K562 (cell line): Measurements from ENCODE around the gene IVL. TPM values are rescaled to one million over a fixed set of nuclear protein-coding genes. Genes with fewer than 3 reads are reported as not detected.
A peak's percentile ranks its signal among the peaks of the same experiment; 100 is the strongest.

Experiments used
- ATAC-seq: fragments of 200-7000 bp; cut with Tn5 transposase; 3 replicates; pipeline ENCODE4 v1.9.1; 2020; ENCODE audit warnings: moderate library complexity
- BruUV-seq: library from RNA; stranded (reverse); fragments of 400-500 nt; replicated peaks from 2 replicates; lab custom pipeline; 2021; lab: Mats Ljungman, UMichigan
- CTCF ChIA-PET: fragments of 300-600 bp; formaldehyde crosslinking; extraction: SDS; loops from one replicate; lab custom pipeline; 2021; ENCODE audit warnings: low intra/inter-chr PET ratio; lab: Yijun Ruan, JAX
- POLR2A ChIA-PET: fragments of 300-600, 350-650 bp; sonication (Branson Sonifier 250); formaldehyde crosslinking; extraction: SDS; loops from one replicate; lab custom pipeline; 2021; ENCODE audit warnings: antibody characterized with exemption, inconsistent platforms; lab: Yijun Ruan, JAX
- DNase-seq, 4 experiments: peaks; one replicate each; pipeline versions ENCODE4 v3.0.0 to v3.0.0-alpha.2; 2011 to 2018; ENCODE audit warnings: low spot score in 3 of 4, mixed read lengths in 3 of 4; ENCODE audit errors: extremely low read depth in 1 of 4
- FAIRE-seq: peaks from 2 replicates; lab custom pipeline; 2011; peaks lifted over from hg19 to GRCh38; lab: Jason Lieb, UNC
- H2AFZ ChIP-seq: 2 replicates; pipeline ENCODE4 v1.6.0; 2011; ENCODE audit warnings: low read depth, low read length, control low read depth, inconsistent platforms
- H3K27ac ChIP-seq: fragments of 200-600 bp; 3 replicates; pipeline ENCODE4 v1.8.0; 2011; ENCODE audit warnings: low read depth, mild to moderate bottlenecking, control low read depth, inconsistent platforms, low read length, moderate library complexity, mixed read lengths; ENCODE audit errors: extremely low read depth
- H3K27me3 ChIP-seq, 2 experiments: fragments of 300-600 bp in 1 of 2; 2 replicates in 1 of 2; 3 replicates in 1 of 2; pipeline versions ENCODE4 v1.6.0 to v1.8.0; 2011; ENCODE audit warnings: inconsistent platforms in 2 of 2, low read length in 2 of 2, mild to moderate bottlenecking in 1 of 2, mixed read lengths in 1 of 2, moderate library complexity in 1 of 2; ENCODE audit not compliant: control insufficient read depth in 2 of 2, insufficient read depth in 2 of 2
- H3K36me3 ChIP-seq: fragments of 300-600 bp; 3 replicates; pipeline ENCODE4 v1.8.0; 2011; ENCODE audit warnings: mild to moderate bottlenecking, low read length, inconsistent platforms; ENCODE audit not compliant: control insufficient read depth, insufficient read depth
- H3K4me1 ChIP-seq, 2 experiments: fragments of 200-600 bp in 1 of 2; replicated peaks in 1 of 2; 2 replicates in 1 of 2; 3 replicates in 1 of 2; pipeline versions ENCODE4 v1.5.1 to v1.8.0; 2011; ENCODE audit warnings: inconsistent platforms in 2 of 2, low read length in 2 of 2, mild to moderate bottlenecking in 1 of 2, mixed read lengths in 1 of 2, moderate library complexity in 1 of 2; ENCODE audit not compliant: control insufficient read depth in 2 of 2, insufficient read depth in 2 of 2
- H3K4me2 ChIP-seq: 2 replicates; pipeline ENCODE4 v1.6.1; 2011; ENCODE audit warnings: low read length, control low read depth, inconsistent platforms, mixed read lengths; ENCODE audit not compliant: insufficient read depth
- H3K4me3 ChIP-seq: fragments of 200-600 bp; sonication (generic), shearing (Covaris generic); 2 replicates; pipeline ENCODE4 v1.5.1; 2016; ENCODE audit warnings: control low read depth, inconsistent platforms
- H3K79me2 ChIP-seq: fragments of 200-600 bp; 3 replicates; pipeline ENCODE4 v1.8.0; 2011; ENCODE audit warnings: low read length, inconsistent platforms; ENCODE audit not compliant: control insufficient read depth, insufficient read depth
- H3K9ac ChIP-seq, 2 experiments: 2 replicates each; pipeline versions ENCODE4 v1.6.0 to v1.6.1; 2011; ENCODE audit warnings: low read depth in 2 of 2, low read length in 2 of 2, control low read depth in 1 of 2, inconsistent platforms in 1 of 2, mild to moderate bottlenecking in 1 of 2, mixed read lengths in 1 of 2; ENCODE audit not compliant: insufficient read depth in 1 of 2
- H3K9me1 ChIP-seq: one replicate; pipeline ENCODE4 v1.6.0; 2011; ENCODE audit warnings: inconsistent platforms, mild to moderate bottlenecking, low read length, moderate library complexity; ENCODE audit not compliant: control insufficient read depth, insufficient read depth
- H3K9me3 ChIP-seq: replicated peaks from 2 replicates; pipeline ENCODE4 v1.5.1; 2011; ENCODE audit warnings: low read depth, low read length, inconsistent platforms; ENCODE audit not compliant: control insufficient read depth, insufficient read depth
- H4K20me1 ChIP-seq: replicated peaks from 2 replicates; pipeline ENCODE4 v1.6.1; 2011; ENCODE audit warnings: low read length, inconsistent platforms, mixed read lengths; ENCODE audit not compliant: control insufficient read depth, insufficient read depth
- CTCF ChIP-seq, 3 experiments: IDR thresholded peaks in 2 of 3; conservative IDR thresholded peaks in 1 of 3; 2 replicates each; pipeline ENCODE4 v1.5.1; 2011 to 2012; ENCODE audit warnings: low read length in 3 of 3, mild to moderate bottlenecking in 3 of 3, control low read depth in 2 of 3, improper control_type of control experiment in 1 of 3, inconsistent platforms in 1 of 3, low read depth in 1 of 3, mixed read lengths in 1 of 3, moderate library complexity in 1 of 3; ENCODE audit not compliant: insufficient read depth in 2 of 3
- RAD21 ChIP-seq, 2 experiments: fragments of 250-450 bp in 1 of 2; fragments of 450-650 bp in 1 of 2; sonication (Bioruptor Pico) in 1 of 2; formaldehyde crosslinking in 1 of 2; IDR thresholded peaks in 1 of 2; conservative IDR thresholded peaks in 1 of 2; 2 replicates each; pipeline versions ENCODE4 v1.4.0 to v1.8.0; 2020 to 2022; ENCODE audit warnings: mild to moderate bottlenecking in 2 of 2, moderate library complexity in 1 of 2
- REST ChIP-seq, 2 experiments: fragments of 450-650 bp; formaldehyde crosslinking in 1 of 2; IDR thresholded peaks; 2 replicates each; pipeline versions ENCODE4 v1.4.0 to v1.6.1; 2014 to 2020; ENCODE audit warnings: mild to moderate bottlenecking in 2 of 2, borderline replicate concordance in 1 of 2, low read depth in 1 of 2
- SMC3 ChIP-seq: conservative IDR thresholded peaks from 2 replicates; pipeline ENCODE4 v1.6.1; 2011; ENCODE audit warnings: low read depth, low read length, improper control_type of control experiment; ENCODE audit not compliant: insufficient read depth
- TCF7 ChIP-seq: sonication (generic); IDR thresholded peaks from 2 replicates; pipeline ENCODE4 v1.6.1; 2016; ENCODE audit warnings: antibody characterized with exemption, borderline replicate concordance
- ZFP91 ChIP-seq: sonication (generic); formaldehyde crosslinking; IDR thresholded peaks from 2 replicates; pipeline ENCODE4 v1.8.0; 2022; ENCODE audit warnings: mild to moderate bottlenecking, missing genetic modification reagents
- WGBS: fragments of 100-300 bp; shearing (Covaris generic); methylation state at CpG from one replicate; pipeline ENCODE4 v1.1.6; 2016; ENCODE audit warnings: low coverage, mixed read lengths; ENCODE audit not compliant: insufficient coverage; ENCODE audit errors: missing lambda C conversion rate; 5-methylcytosine and 5-hydroxymethylcytosine counted together
- in situ Hi-C: fragments of 300-500 bp; cut with MboI; formaldehyde crosslinking; loops from 4 replicates; pipeline ENCODE4 v1.15.0; 2018; ENCODE audit warnings: inconsistent platforms, mixed read lengths
- intact Hi-C: fragments of 100-400 bp; cut with micrococcal nuclease; formaldehyde crosslinking; loops from 2 replicates; pipeline ENCODE4 v1.14.2; 2022
- polyA plus RNA-seq, 8 experiments: library from polyadenylated mRNA; depleted of rRNA in 4 of 8; stranded (reverse) in 5 of 8; unstranded in 3 of 8; fragments of >200 nt; fragmentation: Nextera tagmentation in 2 of 8; fragmentation: Illumina TruSeq in 1 of 8; extraction: Ambion mirVana in 2 of 8; extraction: Trizol in 1 of 8; gene quantifications; 2 replicates each; pipeline versions ENCODE4 v1.2.1 to v1.2.3, GENCODE V29; 2011 to 2014; ENCODE audit warnings: inconsistent platforms in 1 of 8, missing spikeins in 1 of 8
- total RNA-seq, 7 experiments: library from RNA; depleted of rRNA in 6 of 7; stranded (reverse); fragments of >200 nt in 6 of 7; fragmentation: Illumina TruSeq in 2 of 7; extraction: Trizol in 2 of 7; gene quantifications; 2 replicates each; pipeline versions ENCODE4 v1.2.1 to v1.2.3, GENCODE V29; 2011 to 2021; ENCODE audit warnings: low replicate concordance in 1 of 7

The IVL gene
- total and polyA plus RNA-seq, 9 of the 15 experiments (the other 6 are each of a cell fraction or from before 2014, with no cell fraction given), result not detected

- 0% methylated on average over 17 of the region's 17 CpGs for WGBS
- no peaks in the 10 kb centered on the region for H3K79me2 ChIP-seq
- no peak overlapping the region for H3K27ac ChIP-seq
- ChIA-PET CTCF (interaction anchor here (0.5 to 1.6 kb wide), 7 partner anchors 72 to 368 kb away, joined by 3 to 14 read pairs (median 3); no protein-coding TSS in a partner anchor), POLR2A (interaction anchor here (0.6 kb wide), 1 partner anchor 12 kb away, joined by 3 read pairs; no protein-coding TSS in a partner anchor)
- H3K4me1 ChIP-seq, result no peaks in the 10 kb centered on the region
- BruUV-seq, result no TSS peak
- H3K4me3 ChIP-seq, result no peak overlapping the region
- H3K27me3 ChIP-seq, result no peaks in the 10 kb centered on the region; a peak in 1 of 5 replicates
- no peaks in the 10 kb centered on the region for H3K9me1 ChIP-seq
- in situ Hi-C loops, result loop anchor here (10.0 kb wide), 2 partner anchors 324 to 354 kb away; no protein-coding TSS in a partner anchor
- no peak overlapping the region for H3K9ac ChIP-seq
- no peaks in the 10 kb centered on the region for H3K36me3 ChIP-seq
- H3K4me2 ChIP-seq, result no peak overlapping the region
- H3K9me3 ChIP-seq, result no peaks in the 10 kb centered on the region
- no peaks in the 10 kb centered on the region for H4K20me1 ChIP-seq
- no peak overlapping the region for H2AFZ ChIP-seq
- ATAC-seq, result peak; percentile 90
- FAIRE-seq, result no peak
- DNase-seq, result peak; percentile 27 to 51 (median 27)
- intact Hi-C loops, result loop anchor here (2.0 to 10.0 kb wide), 3 partner anchors 162 to 354 kb away; no protein-coding TSS in a partner anchor
- TF ChIP-seq ZFP91 (no peak), REST (IDR thresholded peaks at IDR 0.05; ENCODE audit: borderline replicate concordance) (peak; percentile 39; the same call in 1 of the 2 replicates), REST (CRISPR knock-in tag; IDR thresholded peaks at IDR 0.05; ENCODE audit: low read depth) (no peak), RAD21 (CRISPR knock-in tag; conservative IDR thresholded peaks at IDR 0.05 in 1 of 2, IDR thresholded peaks at IDR 0.05 in 1 of 2) (peak; percentile 53 to 54), TCF7 (no peak), SMC3 (peak; percentile 33; the same call in 1 of the 2 replicates), CTCF (IDR thresholded peaks at IDR 0.05 in 2 of 3, conservative IDR thresholded peaks at IDR 0.05 in 1 of 3; ENCODE audit: insufficient read depth in 2 of 3, low read depth in 1 of 3, low read length in 3 of 3) (peak; percentile 44 to 68 (median 66))
Measured at GRCh38 chr1:152870831-152871730, 37.3 kb upstream of the IVL start.
